ENCODE data around the gene PTPRT.

Gene PTPRT

GRCh38 chr20:42267793-42268384 lies 921.8 kb downstream of the PTPRT start:
- Mint-ChIP-seq H3K4me3 (no peak overlapping the region), H3K36me3 (ENCODE audit: low read depth) (no peaks in the 10 kb centered on the region), H3K4me1 (no peaks in the 10 kb centered on the region), H3K27me3 (ENCODE audit: low read depth, poor library complexity) (peaks cover 2% of the 10 kb centered on the region), H3K27ac (no peak overlapping the region), H3K9me3 (no peaks in the 10 kb centered on the region)
- no peak for DNase-seq
- TF ChIP-seq, protein P1, sequence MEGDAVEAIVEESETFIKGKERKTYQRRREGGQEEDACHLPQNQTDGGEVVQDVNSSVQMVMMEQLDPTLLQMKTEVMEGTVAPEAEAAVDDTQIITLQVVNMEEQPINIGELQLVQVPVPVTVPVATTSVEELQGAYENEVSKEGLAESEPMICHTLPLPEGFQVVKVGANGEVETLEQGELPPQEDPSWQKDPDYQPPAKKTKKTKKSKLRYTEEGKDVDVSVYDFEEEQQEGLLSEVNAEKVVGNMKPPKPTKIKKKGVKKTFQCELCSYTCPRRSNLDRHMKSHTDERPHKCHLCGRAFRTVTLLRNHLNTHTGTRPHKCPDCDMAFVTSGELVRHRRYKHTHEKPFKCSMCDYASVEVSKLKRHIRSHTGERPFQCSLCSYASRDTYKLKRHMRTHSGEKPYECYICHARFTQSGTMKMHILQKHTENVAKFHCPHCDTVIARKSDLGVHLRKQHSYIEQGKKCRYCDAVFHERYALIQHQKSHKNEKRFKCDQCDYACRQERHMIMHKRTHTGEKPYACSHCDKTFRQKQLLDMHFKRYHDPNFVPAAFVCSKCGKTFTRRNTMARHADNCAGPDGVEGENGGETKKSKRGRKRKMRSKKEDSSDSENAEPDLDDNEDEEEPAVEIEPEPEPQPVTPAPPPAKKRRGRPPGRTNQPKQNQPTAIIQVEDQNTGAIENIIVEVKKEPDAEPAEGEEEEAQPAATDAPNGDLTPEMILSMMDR (IDR thresholded peaks at IDR 0.05) = no peak

DNA sequence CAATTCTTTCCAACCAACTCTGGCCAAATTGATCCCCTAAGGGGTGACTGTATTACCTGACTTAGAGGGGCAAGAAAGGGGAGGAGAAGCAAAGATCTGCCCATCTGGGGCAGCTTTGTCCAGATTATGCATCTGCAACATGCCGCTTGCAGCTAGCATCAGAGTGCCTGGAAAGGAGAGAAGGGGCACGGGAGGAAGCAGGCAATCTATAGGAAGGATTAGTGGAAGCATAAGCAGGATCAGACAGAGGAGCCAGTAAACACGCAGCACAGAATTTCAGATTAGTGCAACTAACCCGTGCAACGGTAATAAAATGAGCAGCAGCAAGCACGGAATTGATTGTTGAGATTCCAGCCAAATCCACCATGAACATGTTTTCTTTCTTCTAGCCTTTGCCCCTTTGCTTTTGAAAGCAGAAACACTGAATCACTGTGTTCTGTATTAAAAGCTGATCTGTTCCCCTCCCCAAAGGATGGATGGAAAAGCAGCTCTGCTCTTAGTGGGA lies 927.9 kb downstream of the PTPRT start:
- Mint-ChIP-seq H3K4me1 (no peaks in the 10 kb centered on the region), H3K4me3 (no peak overlapping the region), H3K9me3 (no peaks in the 10 kb centered on the region), H3K27ac (no peak overlapping the region), H3K36me3 (ENCODE audit: low read depth) (no peaks in the 10 kb centered on the region), H3K27me3 (ENCODE audit: low read depth, poor library complexity) (peaks cover 11% of the 10 kb centered on the region)
- no peak for DNase-seq
- TF ChIP-seq, protein P1 (IDR thresholded peaks at IDR 0.05) = no peak

DNA sequence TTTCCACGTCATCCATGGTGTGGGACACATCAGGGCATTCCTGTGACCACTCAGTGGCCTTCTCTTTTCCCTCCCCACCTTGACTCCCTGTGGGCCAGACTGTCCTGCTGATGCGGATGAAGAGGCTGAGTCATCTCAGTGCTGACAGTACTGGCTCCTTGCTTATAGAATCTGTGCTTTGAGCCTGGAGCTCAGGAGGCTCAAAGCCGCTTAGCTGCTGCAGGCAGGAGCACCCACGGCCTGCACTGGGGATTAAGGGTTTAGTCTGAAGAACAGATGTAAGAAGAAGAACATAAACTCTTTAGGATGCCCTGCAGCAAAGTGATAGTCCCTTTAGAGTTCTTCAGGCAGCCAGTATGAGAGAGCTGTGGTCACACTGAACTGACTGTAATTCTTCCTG lies 929.5 kb downstream of the PTPRT start:
- Mint-ChIP-seq H3K36me3 (ENCODE audit: low read depth) (no peaks in the 10 kb centered on the region), H3K27me3 (ENCODE audit: low read depth, poor library complexity) (peaks cover 16% of the 10 kb centered on the region), H3K4me3 (no peak overlapping the region), H3K9me3 (no peaks in the 10 kb centered on the region), H3K27ac (no peak overlapping the region), H3K4me1 (no peaks in the 10 kb centered on the region)
- DNase-seq = no peak
- TF ChIP-seq, protein P1 (IDR thresholded peaks at IDR 0.05) = no peak

DNA sequence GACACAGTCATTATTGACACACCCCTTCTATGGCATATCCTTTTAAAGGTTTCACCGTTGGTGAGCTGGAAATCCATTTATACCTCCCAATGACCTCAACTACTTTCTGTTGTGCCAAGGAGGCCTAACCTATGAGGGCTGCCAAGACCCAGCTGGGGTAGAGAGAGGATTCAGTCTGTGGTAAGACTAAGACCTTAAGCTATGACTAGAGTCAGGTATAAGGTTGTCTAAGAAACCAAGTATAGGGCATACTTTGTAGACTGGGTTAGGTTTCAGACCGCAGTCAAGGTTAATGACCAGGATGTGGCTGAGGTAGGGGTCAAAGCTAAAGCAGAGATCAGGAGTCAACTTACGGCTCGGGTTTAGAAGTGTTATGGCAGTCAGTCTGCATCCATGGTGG lies 930.3 kb downstream of the PTPRT start:
- H3K4me3 Mint-ChIP-seq = no peak overlapping the region
- peaks cover 16% of the 10 kb centered on the region for H3K27me3 Mint-ChIP-seq (ENCODE audit: low read depth, poor library complexity)
- no peaks in the 10 kb centered on the region for H3K9me3 Mint-ChIP-seq
- TF ChIP-seq, protein P1 (IDR thresholded peaks at IDR 0.05) = no peak
- no peak overlapping the region for H3K27ac Mint-ChIP-seq
- H3K4me1 Mint-ChIP-seq = no peaks in the 10 kb centered on the region
- no peaks in the 10 kb centered on the region for H3K36me3 Mint-ChIP-seq (ENCODE audit: low read depth)
- DNase-seq = no peak

DNA sequence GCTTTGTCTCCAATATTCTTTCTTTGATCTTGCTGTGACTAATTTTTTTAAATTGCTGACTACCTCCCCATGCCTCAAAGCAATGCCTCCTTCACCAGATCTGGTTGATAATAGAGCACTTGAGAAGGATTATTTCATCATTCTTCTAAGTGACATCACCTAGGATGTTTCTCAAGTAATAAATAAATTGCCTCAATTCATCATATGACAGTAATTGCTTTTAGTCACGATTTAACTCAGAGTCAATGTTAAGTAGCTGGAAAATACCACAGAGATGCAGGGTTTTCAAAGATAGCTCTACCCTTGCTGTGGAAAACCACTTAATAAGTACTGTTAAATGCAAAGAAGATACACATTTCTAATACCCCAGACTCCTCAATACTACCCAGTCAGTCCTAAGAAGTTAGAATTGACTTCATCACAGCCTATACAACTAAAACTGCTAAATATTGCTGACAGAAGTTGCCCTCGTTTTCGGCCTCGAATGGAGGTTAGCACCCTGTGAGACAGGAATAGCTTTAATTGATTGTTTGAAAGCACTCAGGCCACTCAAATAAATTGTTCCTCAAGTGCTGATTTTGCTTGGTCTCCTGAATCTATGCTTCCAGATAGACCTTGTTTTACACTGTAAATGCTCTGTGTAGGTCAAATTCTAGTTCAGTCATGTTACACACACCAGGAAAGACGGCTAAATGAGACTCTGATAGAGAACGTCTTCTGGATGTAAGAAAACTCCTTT lies 931.0 kb downstream of the PTPRT start:
- H3K9me3 Mint-ChIP-seq = no peaks in the 10 kb centered on the region
- H3K27me3 Mint-ChIP-seq (ENCODE audit: low read depth, poor library complexity) = peaks cover 16% of the 10 kb centered on the region
- no peak overlapping the region for H3K4me3 Mint-ChIP-seq
- H3K36me3 Mint-ChIP-seq (ENCODE audit: low read depth) = no peaks in the 10 kb centered on the region
- H3K27ac Mint-ChIP-seq = no peak overlapping the region
- H3K4me1 Mint-ChIP-seq = no peaks in the 10 kb centered on the region
- TF ChIP-seq, protein P1 (IDR thresholded peaks at IDR 0.05) = no peak
- DNase-seq = no peak

All from nephron progenitor cell (in vitro differentiated cells).